NCI-H748 treated with DMSO at 0.1 percent for 48 hours (cell line): ENCODE data around the gene ATP6V1A.

Experiments used
- DNase-seq: peaks from one replicate; lab custom pipeline; 2025; lab: John Stamatoyannopoulos, UW

ATP6V1A gene

DNA sequence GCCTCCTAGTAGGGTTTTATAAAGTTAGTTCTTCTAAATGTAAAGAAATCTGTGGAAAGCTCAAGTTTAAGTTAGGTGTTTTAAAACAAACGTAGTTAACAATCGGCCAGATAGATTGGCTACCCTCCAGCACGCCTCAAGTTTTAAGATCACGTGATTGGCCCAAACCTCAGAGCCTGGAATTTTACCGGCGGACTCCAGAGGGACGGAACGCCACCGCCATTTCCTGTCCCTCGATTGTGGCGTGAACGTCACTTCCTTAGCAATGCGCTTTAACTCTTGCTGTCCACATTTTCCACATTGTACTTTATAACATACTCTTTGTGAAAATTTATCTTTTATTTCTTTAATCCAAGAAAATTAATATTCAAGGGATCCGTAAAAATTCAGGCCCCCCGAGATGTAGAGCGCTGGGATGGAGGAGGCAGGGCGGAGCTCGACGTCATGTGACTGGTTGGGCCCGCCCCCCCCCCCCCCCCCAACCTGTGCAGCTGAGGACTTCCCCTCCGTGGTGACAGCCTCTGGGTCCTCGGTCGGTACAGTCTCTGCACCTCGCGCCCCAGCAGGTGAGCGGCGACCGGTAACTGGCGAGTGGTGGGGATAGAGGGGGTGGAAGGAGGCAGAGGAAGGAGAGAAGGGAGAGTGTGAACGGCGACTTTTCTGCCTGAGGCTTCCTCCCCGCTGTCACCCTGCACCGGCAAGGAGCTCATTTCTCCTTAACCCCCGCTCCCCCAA, at the start of gene ATP6V1A:
ATP6V1A (plus strand) TSS at position 488 of the 735 bp plus-strand sequence. CDS start 31,719 bp downstream, outside the sequence.
- peak; percentile 68 for DNase-seq

DNA sequence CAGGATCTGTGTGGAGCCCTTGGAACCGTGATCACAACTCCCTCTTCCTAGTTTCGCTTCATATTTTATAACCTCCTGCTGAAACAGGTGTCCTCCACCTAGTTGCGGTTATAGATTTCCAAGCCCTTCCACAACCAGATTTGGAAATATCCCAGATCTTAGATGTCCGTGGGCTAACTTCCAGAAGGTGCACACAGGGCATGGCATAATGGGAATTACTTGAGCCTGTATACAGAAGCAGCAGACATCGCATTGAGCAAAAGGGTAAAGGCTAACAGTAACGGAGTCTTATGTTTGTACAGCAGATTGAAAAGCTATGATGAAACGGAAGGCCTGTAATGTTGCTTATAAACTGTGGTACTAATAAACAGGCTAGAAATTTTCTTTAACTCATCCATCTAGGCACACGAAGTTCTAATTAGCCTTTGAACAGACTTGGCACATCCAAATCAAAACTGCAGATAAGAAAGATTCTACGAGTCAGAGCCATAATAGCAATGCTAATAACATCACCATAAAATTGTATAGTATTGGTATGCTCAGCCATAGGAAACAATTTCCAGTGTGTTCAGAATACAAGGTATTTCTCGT, 49.2 kb upstream of the ATP6V1A start:
- no peak for DNase-seq

DNA sequence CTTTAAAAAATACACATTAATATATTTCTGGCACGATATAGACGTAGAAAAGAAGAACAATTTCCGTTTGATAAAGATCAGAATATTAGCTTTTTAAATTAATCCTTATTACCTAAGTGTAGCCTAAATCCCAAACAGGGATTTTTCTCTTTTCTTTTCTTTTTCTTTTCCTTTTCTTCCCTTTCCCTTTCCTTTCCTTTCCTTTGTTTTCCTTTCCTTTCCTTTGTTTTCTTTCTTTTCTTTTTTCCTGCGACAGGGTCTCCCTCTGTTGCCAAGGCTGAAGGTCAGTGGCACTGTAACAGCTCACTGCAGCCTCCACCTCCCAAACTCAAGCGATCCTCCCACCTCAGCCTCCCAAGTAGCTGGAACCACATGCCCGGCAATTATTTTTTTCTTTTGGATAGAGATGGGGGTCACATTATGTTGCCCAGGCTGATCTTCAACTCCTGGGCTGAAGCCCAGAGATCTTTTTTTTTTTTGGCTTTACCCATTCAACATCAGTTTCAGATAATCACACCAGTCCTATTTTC, 48.6 kb upstream of the ATP6V1A start:
- no peak for DNase-seq

DNA sequence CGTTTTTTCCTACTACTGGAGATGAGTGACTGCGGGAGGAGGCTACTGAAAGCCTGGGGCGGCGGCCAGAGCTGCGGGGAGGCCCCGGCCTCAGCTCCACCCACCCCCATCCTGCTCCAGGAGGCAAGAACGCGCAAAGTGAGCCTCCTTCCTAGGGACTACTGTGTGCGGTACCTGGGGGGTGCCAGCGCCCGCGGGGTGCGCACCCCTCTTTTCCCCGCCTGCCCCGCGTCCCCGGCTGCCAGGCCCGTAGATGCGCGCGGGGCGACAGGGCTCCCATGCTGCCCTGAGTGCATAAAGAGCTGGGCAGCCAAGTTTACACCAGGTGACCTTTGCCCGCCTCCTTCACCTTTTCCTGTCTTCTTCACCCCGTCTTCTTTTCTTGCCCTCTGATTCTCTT, 47.9 kb upstream of the ATP6V1A start:
- DNase-seq, result no peak

DNA sequence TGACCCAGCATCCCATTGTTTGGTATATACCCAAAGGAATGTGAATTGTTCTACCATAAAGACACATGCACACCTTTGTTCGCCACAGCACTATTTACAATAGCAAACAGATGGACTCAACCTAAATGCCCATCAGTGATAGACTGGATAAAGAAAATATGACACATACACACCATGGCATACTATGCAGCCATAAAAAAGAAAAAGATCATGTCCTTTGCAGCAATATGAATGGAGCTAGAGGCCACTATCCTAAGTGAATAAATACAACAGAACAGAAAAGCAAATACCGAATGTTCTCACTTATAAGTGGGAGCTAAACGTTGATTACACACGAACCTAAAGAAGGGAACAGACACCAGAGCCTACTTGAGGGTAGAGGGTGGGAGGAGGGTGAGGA, 39.0 kb upstream of the ATP6V1A start:
- no peak for DNase-seq

DNA sequence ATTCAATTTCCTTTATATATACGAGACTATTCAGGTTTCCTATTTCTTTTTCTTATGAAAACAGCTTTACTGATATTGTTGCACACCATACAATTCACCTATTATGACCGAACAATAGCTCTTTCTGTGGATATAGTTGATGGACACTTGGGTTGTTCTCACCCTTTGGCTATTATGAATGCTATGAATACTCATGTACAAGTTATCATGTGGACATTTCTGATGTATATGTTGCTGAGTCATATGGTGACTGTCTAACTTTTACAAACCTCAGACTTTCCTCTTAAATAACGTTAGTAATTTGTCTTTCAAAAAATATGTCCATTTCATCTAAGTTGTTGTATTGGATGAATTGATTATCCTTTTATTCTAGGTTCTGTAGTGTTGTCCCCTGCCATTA, 34.7 kb upstream of the ATP6V1A start:
- DNase-seq, result no peak

- no peak for DNase-seq
Observed at GRCh38 chr3:113714702-113715101, 32.1 kb upstream of the ATP6V1A start.

- no peak for DNase-seq
Observed at GRCh38 chr3:113717308-113717707, 29.5 kb upstream of the ATP6V1A start.

GRCh38 chr3:113717818-113718217, 29.0 kb upstream of the ATP6V1A start:
- DNase-seq, result no peak

- no peak for DNase-seq
Observed at GRCh38 chr3:113719294-113719693, 27.5 kb upstream of the ATP6V1A start.

DNA sequence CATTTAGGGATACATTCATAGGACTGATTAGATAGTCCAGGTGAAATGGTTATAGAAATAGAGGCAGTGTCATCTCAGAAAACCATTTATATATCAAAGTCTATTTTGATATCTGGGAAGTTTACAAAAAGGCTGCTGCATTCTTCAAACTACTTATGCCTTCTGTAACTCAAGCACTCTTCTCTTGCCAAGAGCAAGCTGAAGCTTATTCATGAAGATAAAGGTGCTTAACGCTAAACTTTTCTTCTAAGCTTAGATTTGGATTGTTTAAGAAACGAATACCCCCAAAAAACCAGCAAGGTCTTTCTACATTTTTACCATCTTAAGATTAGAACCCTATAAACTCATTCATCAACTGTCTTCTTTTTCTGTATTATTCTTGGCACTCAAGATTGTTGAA, 27.1 kb upstream of the ATP6V1A start:
- no peak for DNase-seq

DNA sequence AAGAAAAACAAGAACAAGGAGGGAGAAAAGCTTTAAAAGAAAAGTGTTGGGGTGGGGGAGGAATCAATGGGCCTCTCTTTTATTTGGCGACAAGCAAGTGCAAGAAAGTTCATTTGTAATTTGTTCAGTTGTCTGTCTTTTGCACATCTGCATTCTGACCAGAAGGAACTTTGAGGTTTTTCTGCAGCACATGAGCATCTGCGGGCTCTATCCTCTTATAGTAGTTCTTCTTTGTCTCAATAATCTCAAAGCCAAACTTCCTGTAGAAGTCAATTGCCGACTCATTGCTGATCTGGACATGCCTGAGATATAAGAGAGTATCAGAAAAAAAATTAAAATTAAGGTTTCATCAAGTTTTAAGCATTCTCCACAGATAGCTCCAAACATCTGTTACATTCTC, 25.2 kb upstream of the ATP6V1A start:
- no peak for DNase-seq

DNA sequence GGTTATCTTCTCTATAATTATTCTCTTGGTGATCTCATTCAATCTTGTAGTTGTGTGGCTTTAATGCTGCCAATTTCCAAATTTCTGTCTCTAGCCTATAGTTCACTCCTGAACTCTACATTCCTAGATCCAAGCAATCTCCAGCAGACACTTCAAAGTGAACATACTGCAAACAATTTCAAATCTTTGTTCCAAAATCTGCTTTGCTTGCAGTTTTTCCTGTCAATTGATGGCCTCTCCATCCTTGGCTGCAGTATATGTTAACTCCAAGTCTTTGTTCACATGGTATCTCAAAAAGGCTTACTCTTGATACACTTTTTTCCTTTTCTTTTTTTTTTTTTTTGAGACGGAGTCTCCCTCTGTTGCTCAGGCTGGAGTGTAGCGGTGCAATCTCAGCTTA, 18.2 kb upstream of the ATP6V1A start:
- DNase-seq, result no peak

GRCh38 chr3:113730550-113730949, 16.3 kb upstream of the ATP6V1A start:
- DNase-seq, result no peak

GRCh38 chr3:113731694-113732093, 15.1 kb upstream of the ATP6V1A start:
- DNase-seq, result no peak

DNA sequence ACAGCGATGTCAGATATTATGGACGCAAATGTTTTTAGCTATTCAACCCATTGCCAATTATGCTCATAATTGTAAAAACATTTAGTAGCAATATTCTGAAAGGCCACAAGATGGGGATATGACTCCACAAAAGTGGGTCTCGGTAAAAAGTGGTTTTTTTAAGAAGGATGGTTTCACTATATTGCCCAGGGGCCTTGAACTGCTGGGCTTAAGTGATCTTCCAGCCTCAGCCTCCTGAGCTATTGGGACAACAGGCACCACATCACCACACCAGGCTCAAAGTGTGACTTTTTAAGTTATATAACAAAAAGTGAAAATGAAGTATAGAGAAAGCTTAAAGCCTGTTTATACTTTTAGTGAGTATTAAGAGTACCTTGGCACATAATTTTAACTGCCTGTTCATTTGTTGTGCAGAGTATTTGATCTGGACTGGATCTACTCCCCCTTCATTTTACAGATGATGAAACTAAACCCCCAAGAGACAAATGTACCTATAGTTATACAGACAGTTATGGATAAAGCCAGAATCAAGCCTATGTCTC, 10.2 kb upstream of the ATP6V1A start:
- DNase-seq, result no peak

DNA sequence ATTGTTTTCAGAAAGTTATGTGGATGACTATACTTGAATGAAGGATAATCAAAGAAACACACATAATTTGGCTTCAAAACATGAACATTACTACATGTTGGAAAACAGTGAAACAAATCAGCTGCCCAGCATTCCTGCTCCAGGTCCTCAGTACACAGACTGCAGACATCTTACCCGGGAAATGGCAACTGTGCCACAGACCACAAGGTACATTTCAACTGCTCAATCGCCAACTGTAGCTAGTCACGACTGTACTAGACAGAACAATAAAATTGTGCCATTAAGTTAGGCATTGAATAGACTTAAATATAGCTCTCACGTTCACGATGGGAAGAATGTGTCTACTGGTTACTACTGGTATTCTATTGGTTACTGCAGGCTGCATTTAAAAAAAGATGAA, 5.7 kb upstream of the ATP6V1A start:
- no peak for DNase-seq

GRCh38 chr3:113741620-113742019, 5.2 kb upstream of the ATP6V1A start:
- no peak for DNase-seq

GRCh38 chr3:113743006-113743630, 3.7 kb upstream of the ATP6V1A start:
- DNase-seq, result no peak

GRCh38 chr3:113744941-113745755, 1.7 kb upstream of the ATP6V1A start:
- peak; percentile 60 for DNase-seq

DNA sequence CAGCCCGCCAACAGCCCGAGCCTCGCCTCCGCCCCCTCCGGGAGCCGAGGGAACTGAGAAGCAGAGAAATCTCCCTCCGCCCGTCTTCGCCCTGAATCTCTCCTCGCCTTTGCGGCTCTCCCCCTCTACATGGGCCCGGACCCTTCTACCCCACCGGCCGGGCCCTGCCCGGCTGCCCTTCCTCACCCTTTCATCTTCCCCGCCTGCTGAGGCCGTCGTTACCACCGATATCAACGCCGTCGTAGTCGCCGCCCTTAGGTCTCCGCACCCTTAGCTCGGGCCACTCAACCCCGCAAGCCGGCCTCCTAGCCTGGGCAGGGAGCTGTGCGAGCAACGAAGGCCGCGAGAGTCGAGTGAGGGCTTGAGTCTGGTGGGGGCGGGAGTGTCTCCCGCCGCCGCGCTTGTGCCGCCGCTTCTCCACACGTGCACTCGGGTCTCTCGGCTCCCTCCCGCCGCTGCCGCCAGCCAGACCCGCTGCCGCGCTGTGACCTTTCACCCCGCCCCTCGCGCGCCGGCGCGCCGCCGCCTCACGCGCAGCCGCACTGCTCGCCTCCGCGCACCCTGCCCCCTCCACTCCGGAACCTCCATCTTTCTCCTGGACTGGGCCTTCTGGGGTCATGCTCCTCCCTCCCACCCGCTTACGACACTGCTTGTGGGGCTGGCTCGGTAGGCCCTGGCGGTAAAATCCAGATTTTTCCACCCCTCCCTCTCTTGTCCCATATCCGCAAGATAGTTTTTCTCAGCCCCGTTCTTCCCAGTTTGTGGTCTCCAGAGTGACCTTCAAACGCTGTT, 883 bp upstream of the ATP6V1A start, which contains the start of gene NAA50:
NAA50 (minus strand) TSS at position 494 of the 792 bp plus-strand sequence; CDS start at position 194, 300 bp downstream.
- DNase-seq, result peak; percentile 65
